ENCODE measurements around the gene SHROOM2.
"Not testable (repeated sequence)": the region's sequence is repeated elsewhere in the genome, so short reads cannot be mapped to it uniquely, and the experiment has no call there.

Gene SHROOM2

DNA sequence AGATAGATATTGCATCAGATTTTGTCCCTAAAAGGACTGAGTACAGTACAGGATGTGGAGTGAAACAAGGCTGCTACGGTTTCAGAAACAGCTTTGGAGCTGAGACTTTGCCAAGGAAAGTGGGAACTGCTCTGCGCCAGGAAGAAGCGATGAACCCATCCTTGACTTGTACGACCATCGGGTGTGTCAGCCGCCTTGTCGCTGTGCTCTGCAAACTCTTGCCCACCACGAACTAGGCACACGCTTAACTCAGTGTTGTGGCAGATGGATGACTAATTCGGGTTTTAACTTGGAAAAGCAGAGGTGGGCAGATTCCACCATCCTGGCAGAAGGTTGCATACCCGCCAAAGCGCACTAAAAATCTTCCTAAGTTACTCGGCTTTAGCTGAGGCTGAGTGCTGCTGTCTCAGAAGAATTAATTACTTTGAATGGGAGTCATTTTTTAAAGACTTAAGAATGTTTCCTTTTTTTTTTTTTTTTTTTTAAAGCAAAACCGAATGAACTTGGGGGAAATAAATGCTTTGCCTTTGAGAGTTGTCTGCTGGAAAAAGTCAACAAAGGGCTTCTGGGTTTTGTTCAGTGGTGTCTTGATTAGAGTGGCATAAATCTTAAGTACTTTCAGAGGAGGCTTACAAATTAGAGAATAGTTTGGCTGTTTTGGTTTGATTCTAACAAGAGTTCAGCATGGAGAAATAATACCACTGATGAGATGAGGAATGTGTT, 69.5 kb downstream of the SHROOM2 start:
- H3K36me3 ChIP-seq (ENCODE audit: control insufficient read depth, insufficient read depth, low read length), result no peaks in the 10 kb centered on the region
- no peaks in the 10 kb centered on the region for H3K4me1 ChIP-seq
- no peak overlapping the region for H3K9ac ChIP-seq
- H3K27ac ChIP-seq, result no peak overlapping the region
- no peak overlapping the region for H3K4me2 ChIP-seq (ENCODE audit: low read length)
- H3K79me2 ChIP-seq, result no peaks in the 10 kb centered on the region
- no peaks in the 10 kb centered on the region for H3K9me3 ChIP-seq (ENCODE audit: control insufficient read depth, low read length)
- no peak for TF ChIP-seq CTCF (IDR thresholded peaks at IDR 0.05)
- H3K27me3 ChIP-seq (ENCODE audit: control insufficient read depth, insufficient read depth, low read length), result no peaks in the 10 kb centered on the region
- no peak overlapping the region for H2AFZ ChIP-seq
- no peak overlapping the region for H3K4me3 ChIP-seq (ENCODE audit: low read depth, low read length)

DNA sequence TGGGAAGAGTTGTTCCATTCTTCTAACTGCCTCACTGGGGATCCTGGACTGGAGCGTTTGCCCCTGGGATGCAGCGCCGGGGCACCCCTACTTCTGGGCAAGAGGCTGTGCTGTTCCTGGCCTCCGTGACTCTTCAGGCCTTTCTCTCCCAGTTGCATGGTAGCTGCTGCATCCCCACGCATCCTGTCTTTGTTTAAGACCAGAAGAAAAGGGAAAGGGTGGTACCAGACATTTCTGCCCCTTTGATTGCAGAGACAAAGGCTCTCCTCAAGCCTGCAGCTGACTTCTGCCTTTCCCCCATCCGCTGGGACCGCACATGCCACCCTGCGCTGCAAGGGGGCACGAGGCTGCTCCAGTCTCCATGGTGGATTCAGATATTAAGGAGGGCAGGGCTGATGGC, 70.4 kb downstream of the SHROOM2 start:
- no peaks in the 10 kb centered on the region for H3K9me3 ChIP-seq (ENCODE audit: control insufficient read depth, low read length)
- no peaks in the 10 kb centered on the region for H3K79me2 ChIP-seq
- H3K4me2 ChIP-seq (ENCODE audit: low read length), result no peak overlapping the region
- H2AFZ ChIP-seq, result no peak overlapping the region
- no peak overlapping the region for H3K4me3 ChIP-seq (ENCODE audit: low read depth, low read length)
- H3K36me3 ChIP-seq (ENCODE audit: control insufficient read depth, insufficient read depth, low read length), result no peaks in the 10 kb centered on the region
- H3K27me3 ChIP-seq (ENCODE audit: control insufficient read depth, insufficient read depth, low read length), result no peaks in the 10 kb centered on the region
- no peak overlapping the region for H3K9ac ChIP-seq
- no peak overlapping the region for H3K27ac ChIP-seq
- no peak for TF ChIP-seq CTCF (IDR thresholded peaks at IDR 0.05)
- H3K4me1 ChIP-seq, result no peaks in the 10 kb centered on the region

GRCh38 chrX:9857575-9858474, 71.6 kb downstream of the SHROOM2 start:
- Histone ChIP-seq H3K4me3 (ENCODE audit: low read depth, low read length) (no peak overlapping the region), H3K27ac (no peak overlapping the region), H3K4me1 (no peaks in the 10 kb centered on the region), H3K36me3 (ENCODE audit: control insufficient read depth, insufficient read depth, low read length) (no peaks in the 10 kb centered on the region), H2AFZ (no peak overlapping the region), H3K79me2 (no peaks in the 10 kb centered on the region), H3K9me3 (ENCODE audit: control insufficient read depth, low read length) (no peaks in the 10 kb centered on the region), H3K27me3 (ENCODE audit: control insufficient read depth, insufficient read depth, low read length) (no peaks in the 10 kb centered on the region), H3K9ac (no peak overlapping the region), H3K4me2 (ENCODE audit: low read length) (no peak overlapping the region)
- no peak for TF ChIP-seq CTCF (IDR thresholded peaks at IDR 0.05)

- H3K4me2 ChIP-seq (ENCODE audit: low read length); H3K9me3 ChIP-seq (ENCODE audit: control insufficient read depth, low read length); H3K36me3 ChIP-seq (ENCODE audit: control insufficient read depth, insufficient read depth, low read length); H3K4me3 ChIP-seq (ENCODE audit: low read depth, low read length); H2AFZ ChIP-seq; H3K9ac ChIP-seq; H3K27me3 ChIP-seq (ENCODE audit: control insufficient read depth, insufficient read depth, low read length); H3K79me2 ChIP-seq; H3K4me1 ChIP-seq; H3K27ac ChIP-seq: not testable (repeated sequence)
Measured at GRCh38 chrX:9858684-9859083, 72.5 kb downstream of the SHROOM2 start.

DNA sequence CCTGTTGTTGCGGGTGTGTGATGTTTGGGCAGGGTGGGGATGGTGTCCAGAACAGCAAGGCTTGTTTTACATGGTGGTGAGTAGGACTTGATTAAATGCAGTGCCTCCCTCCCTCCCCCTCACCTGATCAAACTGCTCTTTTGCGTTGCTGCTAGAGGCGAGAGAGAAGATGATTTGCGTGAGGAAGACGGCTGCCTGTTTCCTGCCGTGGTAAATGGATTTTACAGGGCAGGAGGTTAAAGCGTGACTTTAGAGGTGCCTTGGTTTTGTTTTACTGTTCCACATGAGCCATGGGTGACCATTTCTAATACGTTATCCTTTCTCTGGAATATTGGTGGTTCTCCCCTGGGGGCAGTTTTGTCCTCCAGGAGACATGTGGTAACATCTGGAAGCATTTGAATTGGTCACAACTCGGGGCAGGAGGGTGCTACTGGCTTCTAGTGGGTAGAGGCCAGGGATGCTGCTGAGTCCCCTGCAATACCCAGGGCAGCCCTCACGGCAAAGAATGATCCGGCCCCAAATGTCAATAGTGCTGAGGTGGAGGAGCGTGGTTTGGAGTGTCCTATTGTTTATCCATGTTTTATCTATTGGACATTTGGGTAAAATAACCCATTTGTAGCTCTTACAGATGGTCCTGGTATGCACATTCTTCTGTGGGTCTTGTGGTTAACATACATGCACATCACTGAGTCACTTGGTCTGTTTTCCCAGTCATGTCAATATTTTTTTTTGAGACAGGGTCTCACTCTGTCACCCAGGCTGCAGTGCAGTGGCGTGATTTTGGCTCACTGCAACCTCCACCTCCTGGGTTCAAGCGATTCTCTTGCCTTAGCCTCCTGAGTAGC, 73.7 kb downstream of the SHROOM2 start:
- no peak overlapping the region for H3K9ac ChIP-seq
- H3K4me1 ChIP-seq, result no peaks in the 10 kb centered on the region
- no peaks in the 10 kb centered on the region for H3K27me3 ChIP-seq (ENCODE audit: control insufficient read depth, insufficient read depth, low read length)
- H3K27ac ChIP-seq, result no peak overlapping the region
- no peak overlapping the region for H2AFZ ChIP-seq
- H3K79me2 ChIP-seq, result no peaks in the 10 kb centered on the region
- H3K4me3 ChIP-seq (ENCODE audit: low read depth, low read length), result no peak overlapping the region
- no peak overlapping the region for H3K4me2 ChIP-seq (ENCODE audit: low read length)
- H3K9me3 ChIP-seq (ENCODE audit: control insufficient read depth, low read length), result no peaks in the 10 kb centered on the region
- H3K36me3 ChIP-seq (ENCODE audit: control insufficient read depth, insufficient read depth, low read length), result no peaks in the 10 kb centered on the region
- no peak for TF ChIP-seq CTCF (IDR thresholded peaks at IDR 0.05)
